NCI-H2107 treated with DMSO at 0.1 percent for 48 hours (cell line): ENCODE data around the gene PLEKHB1.
"Not testable (repeated sequence)": the region's sequence is repeated elsewhere in the genome, so short reads cannot be mapped to it uniquely, and the experiment has no call there.

Source experiments
- DNase-seq: peaks from one replicate; lab custom pipeline; 2025; ENCODE audit not compliant: unreplicated experiment; lab: John Stamatoyannopoulos, UW

The PLEKHB1 gene

GRCh38 chr11:73670808-73671207 is 24.4 kb downstream of the PLEKHB1 start:
- DNase-seq, result no peak

DNA sequence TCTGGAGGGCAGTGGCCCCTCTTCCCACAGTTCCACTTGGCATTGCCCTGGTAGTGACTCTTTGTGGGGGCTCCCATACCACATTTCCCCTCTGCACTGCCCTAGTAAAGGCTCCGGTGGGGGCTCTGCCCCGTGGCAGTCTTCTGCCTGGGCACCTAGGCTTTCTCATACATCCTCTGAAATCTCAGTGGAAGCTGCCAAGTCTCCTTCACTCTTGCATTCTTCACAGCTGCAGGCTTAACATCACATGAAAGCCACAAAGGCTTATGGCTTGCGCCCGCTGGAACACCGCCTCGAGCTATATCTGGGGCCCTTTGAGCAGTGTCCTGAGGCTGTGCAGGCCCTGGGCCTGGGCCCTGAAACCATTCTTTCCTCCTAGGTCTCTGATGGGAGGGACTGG is 25.3 kb downstream of the PLEKHB1 start:
- DNase-seq, result no peak

DNA sequence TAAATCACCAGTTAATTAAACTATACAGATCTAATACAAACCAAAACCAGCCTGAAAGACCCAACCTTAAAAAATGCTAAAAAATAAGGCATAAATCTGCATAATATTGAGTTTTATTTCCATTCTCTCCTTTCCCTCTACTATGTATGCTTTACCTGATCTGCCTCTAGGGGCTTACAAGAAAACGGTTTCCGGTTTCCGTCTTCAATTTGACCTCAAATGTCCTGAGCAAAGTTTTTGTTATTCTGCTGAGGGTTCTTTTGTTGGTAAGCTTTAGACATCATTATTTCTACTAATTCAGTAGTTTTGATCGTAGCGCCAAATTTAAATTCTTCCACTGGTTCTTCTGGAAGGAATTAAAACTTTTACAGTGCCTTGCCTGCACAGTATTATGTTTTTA is 30.2 kb downstream of the PLEKHB1 start:
- not testable (repeated sequence) for DNase-seq

DNA sequence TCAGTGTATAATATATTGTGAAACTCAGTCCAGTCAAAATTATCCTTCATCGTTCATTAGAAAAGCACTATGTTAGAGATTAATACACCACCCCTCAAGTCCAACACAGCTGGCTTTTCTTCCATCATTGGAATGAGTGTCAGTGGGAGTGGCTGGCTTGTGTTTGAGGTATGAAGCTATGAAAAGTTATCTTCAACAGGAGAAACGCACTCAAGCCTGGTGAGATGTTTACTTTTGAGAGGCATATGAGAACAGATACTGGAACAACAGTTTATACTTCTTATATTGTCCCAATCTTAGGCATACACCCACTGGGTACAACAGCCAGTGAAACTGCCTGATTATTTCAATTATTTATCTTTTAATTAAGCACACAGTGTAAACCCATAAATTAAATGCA is 34.3 kb downstream of the PLEKHB1 start:
- no peak for DNase-seq

DNA sequence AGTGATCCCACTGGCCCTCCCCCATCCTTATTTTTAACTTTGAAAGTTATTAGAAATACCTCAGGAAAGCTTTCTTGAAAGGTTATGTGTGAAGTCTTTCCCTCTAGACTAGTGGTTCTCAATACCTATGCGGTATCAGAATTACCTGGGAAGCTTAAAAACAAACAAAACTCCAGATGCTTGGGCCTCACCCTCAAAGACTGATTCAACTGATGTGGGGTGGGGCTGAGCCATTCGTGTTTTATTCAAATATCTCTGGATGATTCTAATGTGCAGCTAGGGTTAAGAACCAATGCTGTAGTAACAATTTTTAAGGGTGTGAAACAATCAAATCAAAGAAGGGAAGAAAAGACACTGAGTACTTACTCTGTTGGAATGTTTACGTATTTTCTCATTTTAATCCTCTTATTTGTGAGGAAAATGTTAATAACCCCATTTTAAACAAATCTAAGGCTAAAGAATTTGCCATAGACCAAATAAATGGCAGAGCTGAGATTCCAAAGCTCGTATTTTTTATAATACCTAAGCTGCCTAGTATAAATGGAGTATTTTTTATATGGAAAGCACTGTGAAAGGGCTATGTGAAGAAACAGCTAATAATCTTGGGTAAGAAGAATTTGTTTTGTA is 47.6 kb downstream of the PLEKHB1 start:
- no peak for DNase-seq

DNA sequence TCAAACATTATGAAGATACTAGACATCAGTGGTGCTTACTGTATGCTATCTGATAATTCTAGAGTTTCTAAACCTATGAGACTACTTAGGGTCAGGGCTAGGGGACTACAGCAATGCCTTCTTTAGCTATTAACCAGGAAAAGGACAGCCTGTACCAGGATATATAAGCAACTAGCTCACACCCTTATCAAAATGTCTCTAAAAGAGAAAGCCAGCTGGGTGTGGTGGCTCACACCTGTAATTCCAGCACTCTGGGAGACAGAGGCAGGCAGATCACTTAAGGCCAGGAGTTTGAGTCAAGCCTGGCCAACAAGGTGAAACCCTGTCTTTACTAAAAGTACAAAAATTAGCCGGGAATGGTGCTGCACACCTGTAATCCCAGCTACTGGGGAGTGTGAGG is 58.7 kb downstream of the PLEKHB1 start:
- DNase-seq, result no peak

DNA sequence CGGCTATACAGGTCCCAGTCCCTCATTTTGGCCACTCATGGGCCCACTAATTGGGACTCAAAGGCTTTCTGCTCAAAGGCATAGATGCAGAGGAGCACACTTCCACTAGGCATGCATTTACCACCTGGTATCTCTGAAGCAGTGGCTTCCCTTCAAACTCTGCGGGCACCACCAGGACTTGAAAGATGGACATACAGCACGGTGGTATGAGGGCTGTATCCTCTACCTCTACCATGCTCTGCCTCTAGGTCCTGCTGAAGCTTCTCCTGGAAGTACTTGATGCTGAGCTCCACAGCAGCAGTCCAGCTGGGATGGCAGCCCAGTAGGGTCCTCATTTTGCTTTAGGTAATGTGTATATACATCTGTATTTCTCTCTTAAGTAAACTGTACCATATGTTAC is 64.6 kb downstream of the PLEKHB1 start:
- no peak for DNase-seq
